Measurements from ENCODE around the gene TAB2. TPM values are rescaled to one million over a fixed set of nuclear protein-coding genes. Genes with fewer than 3 reads are reported as not detected.

The TAB2 gene
- total RNA-seq, 1 experiment from 2014 or later, result 14.7 TPM

- H2AFZ ChIP-seq (ENCODE audit: low read length), result no peak overlapping the region
- TF ChIP-seq EZH2 (IDR thresholded peaks at IDR 0.05; ENCODE audit: low read length, unreplicated experiment) (no peak), CTCF (conservative IDR thresholded peaks at IDR 0.05; ENCODE audit: low read depth, low read length) (no peak), EZH2phosphoT487 (IDR thresholded peaks at IDR 0.05; ENCODE audit: borderline replicate concordance, low read length) (no peak)
- peaks cover 9% of the 10 kb centered on the region for H3K4me1 ChIP-seq (ENCODE audit: insufficient read depth, low read length)
- no peaks in the 10 kb centered on the region for H3F3A ChIP-seq (ENCODE audit: low read length, unreplicated experiment)
- intact Hi-C loops (cut with micrococcal nuclease), result no loop called here
- H3K4me3 ChIP-seq (ENCODE audit: low read length), result no peak overlapping the region
- H3K27me3 ChIP-seq (ENCODE audit: low read length), result no peaks in the 10 kb centered on the region
- no peaks in the 10 kb centered on the region for H3K9me2 ChIP-seq (replicated peaks; ENCODE audit: low read length)
- H3K79me2 ChIP-seq (ENCODE audit: low read length), result peaks cover 29% of the 10 kb centered on the region
- ChIA-PET CTCF (no interaction called here), POLR2A (ENCODE audit: unreplicated experiment) (no interaction called here)
- H3K9ac ChIP-seq (ENCODE audit: low read length), result no peak overlapping the region
- H4K20me1 ChIP-seq (ENCODE audit: low read length), result no peaks in the 10 kb centered on the region
- BruUV-seq (replicated peaks), result no TSS peak
- H3K4me2 ChIP-seq (ENCODE audit: low read length), result no peak overlapping the region
- ATAC-seq (no peak), DNase-seq (no peak)
- H3K27ac ChIP-seq (ENCODE audit: low read length), result no peak overlapping the region
- H3K9me3 ChIP-seq (ENCODE audit: low read length), result no peaks in the 10 kb centered on the region
- H3K36me3 ChIP-seq (ENCODE audit: low read depth, low read length), result peaks cover 4% of the 10 kb centered on the region
Observed at GRCh38 chr6:149397384-149397783, 79.9 kb downstream of the TAB2 start.

GRCh38 chr6:149400050-149400449 is 82.5 kb downstream of the TAB2 start, which contains the start of gene SUMO4:
TSS of gene SUMO4 (plus strand) at chr6:149400262. CDS start at chr6:149400392, 130 bp downstream.
- Histone ChIP-seq H3K9ac (ENCODE audit: low read length) (no peak within 1 kb of the TSS), H3K27me3 (ENCODE audit: low read length) (no peaks in the 10 kb centered on the region), H3K4me1 (ENCODE audit: insufficient read depth, low read length) (no peaks in the 10 kb centered on the region), H3K4me2 (ENCODE audit: low read length) (no peak within 1 kb of the TSS), H3K4me3 (ENCODE audit: low read length) (no peak within 1 kb of the TSS), H3F3A (ENCODE audit: low read length, unreplicated experiment) (no peaks in the 10 kb centered on the region), H3K9me2 (replicated peaks; ENCODE audit: low read length) (no peaks in the 10 kb centered on the region), H3K79me2 (ENCODE audit: low read length) (0 out of 2 replicates have a peak, but pooled peaks cover 8% of the 10 kb centered on the region), H3K27ac (ENCODE audit: low read length) (no peak within 1 kb of the TSS), H3K9me3 (ENCODE audit: low read length) (no peaks in the 10 kb centered on the region), H4K20me1 (ENCODE audit: low read length) (no peaks in the 10 kb centered on the region), H3K36me3 (ENCODE audit: low read depth, low read length) (peaks cover 7% of the 10 kb centered on the region), H2AFZ (ENCODE audit: low read length) (no peak within 1 kb of the TSS)
- ATAC-seq (no peak), DNase-seq (no peak)
- TF ChIP-seq CTCF (conservative IDR thresholded peaks at IDR 0.05; ENCODE audit: low read depth, low read length), result no peak
- POLR2A ChIA-PET (ENCODE audit: unreplicated experiment), result no interaction called here
- CTCF ChIA-PET, result no interaction called here
- BruUV-seq (replicated peaks), result no TSS peak
- intact Hi-C loops (cut with micrococcal nuclease), result no loop called here

- CTCF ChIA-PET, result no interaction called here
- no peaks in the 10 kb centered on the region for H3F3A ChIP-seq (ENCODE audit: low read length, unreplicated experiment)
Observed at GRCh38 chr6:149403534-149403933, 86.0 kb downstream of the TAB2 start.

More at GRCh38 chr6:149403534-149403933, 86.0 kb downstream of the TAB2 start:
- no peak overlapping the region for H3K4me2 ChIP-seq (ENCODE audit: low read length)
- ATAC-seq, result no peak
- BruUV-seq (replicated peaks), result no TSS peak
- TF ChIP-seq CTCF (conservative IDR thresholded peaks at IDR 0.05; ENCODE audit: low read depth, low read length), result no peak
- no peak for TF ChIP-seq EZH2phosphoT487 (IDR thresholded peaks at IDR 0.05; ENCODE audit: borderline replicate concordance, low read length)
- TF ChIP-seq EZH2 (IDR thresholded peaks at IDR 0.05; ENCODE audit: low read length, unreplicated experiment), result no peak
- intact Hi-C loops (cut with micrococcal nuclease), result no loop called here
- H3K27ac ChIP-seq (ENCODE audit: low read length), result no peak overlapping the region
- H3K9me2 ChIP-seq (replicated peaks; ENCODE audit: low read length), result no peaks in the 10 kb centered on the region
- no peak for DNase-seq
- no peak overlapping the region for H2AFZ ChIP-seq (ENCODE audit: low read length)
- H3K27me3 ChIP-seq (ENCODE audit: low read length), result no peaks in the 10 kb centered on the region
- H3K9me3 ChIP-seq (ENCODE audit: low read length), result no peaks in the 10 kb centered on the region
- no peaks in the 10 kb centered on the region for H3K4me1 ChIP-seq (ENCODE audit: insufficient read depth, low read length)
- H3K4me3 ChIP-seq (ENCODE audit: low read length), result no peak overlapping the region
- POLR2A ChIA-PET (ENCODE audit: unreplicated experiment), result no interaction called here
- H3K9ac ChIP-seq (ENCODE audit: low read length), result no peak overlapping the region
- peaks cover 5% of the 10 kb centered on the region; the same call in 1 of the 2 replicates for H3K36me3 ChIP-seq (ENCODE audit: low read depth, low read length)
- H4K20me1 ChIP-seq (ENCODE audit: low read length), result no peaks in the 10 kb centered on the region
- no peaks in the 10 kb centered on the region for H3K79me2 ChIP-seq (ENCODE audit: low read length)
